HG02840 (cell line): ENCODE results near the gene RNU1-3.
"Not testable (repeated sequence)": the region's sequence is repeated elsewhere in the genome, so short reads cannot be mapped to it uniquely, and the experiment has no call there.

Experiments
- ATAC-seq: cut with Tn5 transposase; IDR thresholded peaks from one replicate; pipeline ENCODE4 v1.9.1; 2021; ENCODE audit warnings: mild to moderate bottlenecking, moderate library complexity, moderate number of reproducible peaks; ENCODE audit not compliant: unreplicated experiment, low FRiP score

RNU1-3 gene

GRCh38 chr1:16665836-16666235 is 912 bp downstream of the RNU1-3 start:
- not testable (repeated sequence) for ATAC-seq

GRCh38 chr1:16658234-16658633 is 8.5 kb downstream of the RNU1-3 start:
- ATAC-seq = not testable (repeated sequence)

- ATAC-seq = not testable (repeated sequence)
Observed at GRCh38 chr1:16656981-16657683, 9.6 kb downstream of the RNU1-3 start.

- not testable (repeated sequence) for ATAC-seq
Observed at GRCh38 chr1:16656574-16656973, 10.2 kb downstream of the RNU1-3 start.

GRCh38 chr1:16651560-16651959 is 15.2 kb downstream of the RNU1-3 start:
- ATAC-seq = not testable (repeated sequence)

- not testable (repeated sequence) for ATAC-seq
Observed at GRCh38 chr1:16649960-16650359, 16.8 kb downstream of the RNU1-3 start.

- ATAC-seq = not testable (repeated sequence)
Observed at GRCh38 chr1:16649390-16649789, 17.4 kb downstream of the RNU1-3 start.

GRCh38 chr1:16648756-16649155 is 18.0 kb downstream of the RNU1-3 start:
- not testable (repeated sequence) for ATAC-seq

- not testable (repeated sequence) for ATAC-seq
Observed at GRCh38 chr1:16648250-16648649, 18.5 kb downstream of the RNU1-3 start.

GRCh38 chr1:16647179-16648176 is 19.3 kb downstream of the RNU1-3 start:
- not testable (repeated sequence) for ATAC-seq

GRCh38 chr1:16646716-16647115 is 20.0 kb downstream of the RNU1-3 start:
- ATAC-seq = not testable (repeated sequence)

- ATAC-seq = not testable (repeated sequence)
Observed at GRCh38 chr1:16646061-16646664, 20.6 kb downstream of the RNU1-3 start.

GRCh38 chr1:16645271-16646060 is 21.3 kb downstream of the RNU1-3 start:
- peak; percentile 4 for ATAC-seq

- peak; percentile 77 for ATAC-seq
Observed at GRCh38 chr1:16644482-16645270, 22.1 kb downstream of the RNU1-3 start.

GRCh38 chr1:16644193-16644481 is 22.6 kb downstream of the RNU1-3 start:
- peak; percentile 28 for ATAC-seq

- ATAC-seq = peak; percentile 2
Observed at GRCh38 chr1:16643476-16644192, 23.1 kb downstream of the RNU1-3 start.

- ATAC-seq = not testable (repeated sequence)
Observed at GRCh38 chr1:16643001-16643411, 23.7 kb downstream of the RNU1-3 start.

GRCh38 chr1:16642025-16642966 is 24.5 kb downstream of the RNU1-3 start:
- not testable (repeated sequence) for ATAC-seq
